ENCODE results near the gene NAA60. TPM values are rescaled to one million over a fixed set of nuclear protein-coding genes. Genes with fewer than 3 reads are reported as not detected.

Gene NAA60
- total and polyA plus RNA-seq, 9 of the 15 experiments (the other 6 are each of a cell fraction or from before 2014, with no cell fraction given) = 2.1 to 49.4 (median 10.3) TPM

DNA sequence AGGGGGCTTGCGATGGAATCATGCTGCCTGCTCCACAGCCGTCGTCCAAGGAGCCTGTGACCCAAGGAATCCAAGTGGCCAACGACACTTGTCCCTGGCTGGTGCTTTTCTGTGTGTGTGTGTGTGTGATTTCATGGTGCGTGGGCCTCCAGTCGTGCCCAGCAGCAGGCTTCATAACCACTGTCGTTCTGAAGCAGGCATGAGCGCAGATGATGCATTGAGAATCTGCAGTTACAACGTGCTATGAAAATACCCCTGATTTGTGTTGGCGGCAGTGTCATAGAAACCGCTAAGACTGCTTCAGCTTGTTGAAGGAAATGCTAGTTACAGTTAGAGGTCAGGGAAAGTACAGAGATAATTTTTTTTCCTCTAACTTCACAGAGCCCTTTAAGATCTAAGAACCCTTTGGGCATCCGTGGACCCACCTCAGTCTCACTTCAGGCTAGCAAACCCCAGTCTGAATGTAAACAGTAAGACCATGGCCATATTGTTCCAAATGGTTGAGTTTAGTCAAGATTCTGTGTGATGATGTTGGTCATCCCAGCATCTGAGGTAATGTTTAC, 36.3 kb downstream of the NAA60 start:
- ChIA-PET POLR2A (no interaction called here), CTCF (ENCODE audit: low intra/inter-chr PET ratio) (no interaction called here)
- no peak for TF ChIP-seq BDP1 (IDR thresholded peaks at IDR 0.05; ENCODE audit: insufficient read depth, insufficient read length)
- no peak for TF ChIP-seq NFXL1 (CRISPR knock-in tag; IDR thresholded peaks at IDR 0.05)
- TF ChIP-seq, protein P1, sequence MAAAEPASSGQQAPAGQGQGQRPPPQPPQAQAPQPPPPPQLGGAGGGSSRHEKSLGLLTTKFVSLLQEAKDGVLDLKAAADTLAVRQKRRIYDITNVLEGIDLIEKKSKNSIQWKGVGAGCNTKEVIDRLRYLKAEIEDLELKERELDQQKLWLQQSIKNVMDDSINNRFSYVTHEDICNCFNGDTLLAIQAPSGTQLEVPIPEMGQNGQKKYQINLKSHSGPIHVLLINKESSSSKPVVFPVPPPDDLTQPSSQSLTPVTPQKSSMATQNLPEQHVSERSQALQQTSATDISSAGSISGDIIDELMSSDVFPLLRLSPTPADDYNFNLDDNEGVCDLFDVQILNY (CRISPR knock-in tag; IDR thresholded peaks at IDR 0.05) = no peak
- TF ChIP-seq, protein P2, sequence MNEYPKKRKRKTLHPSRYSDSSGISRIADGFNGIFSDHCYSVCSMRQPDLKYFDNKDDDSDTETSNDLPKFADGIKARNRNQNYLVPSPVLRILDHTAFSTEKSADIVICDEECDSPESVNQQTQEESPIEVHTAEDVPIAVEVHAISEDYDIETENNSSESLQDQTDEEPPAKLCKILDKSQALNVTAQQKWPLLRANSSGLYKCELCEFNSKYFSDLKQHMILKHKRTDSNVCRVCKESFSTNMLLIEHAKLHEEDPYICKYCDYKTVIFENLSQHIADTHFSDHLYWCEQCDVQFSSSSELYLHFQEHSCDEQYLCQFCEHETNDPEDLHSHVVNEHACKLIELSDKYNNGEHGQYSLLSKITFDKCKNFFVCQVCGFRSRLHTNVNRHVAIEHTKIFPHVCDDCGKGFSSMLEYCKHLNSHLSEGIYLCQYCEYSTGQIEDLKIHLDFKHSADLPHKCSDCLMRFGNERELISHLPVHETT (CRISPR knock-in tag; conservative IDR thresholded peaks at IDR 0.05 in 1 of 2, IDR thresholded peaks at IDR 0.05 in 1 of 2) = no peak
- TF ChIP-seq CBFA2T2 (conservative IDR thresholded peaks at IDR 0.05) = no peak
- TF ChIP-seq, protein P3, sequence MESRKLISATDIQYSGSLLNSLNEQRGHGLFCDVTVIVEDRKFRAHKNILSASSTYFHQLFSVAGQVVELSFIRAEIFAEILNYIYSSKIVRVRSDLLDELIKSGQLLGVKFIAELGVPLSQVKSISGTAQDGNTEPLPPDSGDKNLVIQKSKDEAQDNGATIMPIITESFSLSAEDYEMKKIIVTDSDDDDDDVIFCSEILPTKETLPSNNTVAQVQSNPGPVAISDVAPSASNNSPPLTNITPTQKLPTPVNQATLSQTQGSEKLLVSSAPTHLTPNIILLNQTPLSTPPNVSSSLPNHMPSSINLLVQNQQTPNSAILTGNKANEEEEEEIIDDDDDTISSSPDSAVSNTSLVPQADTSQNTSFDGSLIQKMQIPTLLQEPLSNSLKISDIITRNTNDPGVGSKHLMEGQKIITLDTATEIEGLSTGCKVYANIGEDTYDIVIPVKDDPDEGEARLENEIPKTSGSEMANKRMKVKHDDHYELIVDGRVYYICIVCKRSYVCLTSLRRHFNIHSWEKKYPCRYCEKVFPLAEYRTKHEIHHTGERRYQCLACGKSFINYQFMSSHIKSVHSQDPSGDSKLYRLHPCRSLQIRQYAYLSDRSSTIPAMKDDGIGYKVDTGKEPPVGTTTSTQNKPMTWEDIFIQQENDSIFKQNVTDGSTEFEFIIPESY (CRISPR knock-in tag; IDR thresholded peaks at IDR 0.05) = 0 out of 2 replicates have a peak, but pooled peaks have one; percentile 30
- TF ChIP-seq, protein P4, sequence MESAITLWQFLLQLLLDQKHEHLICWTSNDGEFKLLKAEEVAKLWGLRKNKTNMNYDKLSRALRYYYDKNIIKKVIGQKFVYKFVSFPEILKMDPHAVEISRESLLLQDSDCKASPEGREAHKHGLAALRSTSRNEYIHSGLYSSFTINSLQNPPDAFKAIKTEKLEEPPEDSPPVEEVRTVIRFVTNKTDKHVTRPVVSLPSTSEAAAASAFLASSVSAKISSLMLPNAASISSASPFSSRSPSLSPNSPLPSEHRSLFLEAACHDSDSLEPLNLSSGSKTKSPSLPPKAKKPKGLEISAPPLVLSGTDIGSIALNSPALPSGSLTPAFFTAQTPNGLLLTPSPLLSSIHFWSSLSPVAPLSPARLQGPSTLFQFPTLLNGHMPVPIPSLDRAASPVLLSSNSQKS (CRISPR knock-in tag; IDR thresholded peaks at IDR 0.05) = no peak
- no peak for TF ChIP-seq HDAC6 (IDR thresholded peaks at IDR 0.05; ENCODE audit: low read depth, low read length)
- Histone ChIP-seq H3K4me2 (ENCODE audit: insufficient read depth, low read length) (no peak overlapping the region), H3K79me2 (ENCODE audit: control insufficient read depth, insufficient read depth, low read length) (peaks cover 12% of the 10 kb centered on the region; the same call in 2 of the 3 replicates), H4K20me1 (replicated peaks; ENCODE audit: control insufficient read depth, insufficient read depth, low read length) (peaks cover 8% of the 10 kb centered on the region), H3K36me3 (ENCODE audit: control insufficient read depth, insufficient read depth, low read length) (peaks cover 46% of the 10 kb centered on the region), H3K27me3 (ENCODE audit: control insufficient read depth in 2 of 2, insufficient read depth in 2 of 2, low read length in 2 of 2) (no peaks in the 10 kb centered on the region), H3K27ac (ENCODE audit: extremely low read depth, low read depth, low read length) (no peak overlapping the region), H3K9ac (ENCODE audit: insufficient read depth in 1 of 2, low read depth in 2 of 2, low read length in 2 of 2) (peak overlapping the region in 1 of 2 experiments; percentile 20; a peak in 1 of 4 replicates), H3K4me1 (replicated peaks in 1 of 2; ENCODE audit: control insufficient read depth in 2 of 2, insufficient read depth in 2 of 2, low read length in 2 of 2) (peaks cover 7 to 31% of the 10 kb centered on the region in 2 experiments; a peak in 4 of 5 replicates), H3K9me1 (ENCODE audit: control insufficient read depth, insufficient read depth, low read length) (peaks cover 7% of the 10 kb centered on the region), H2AFZ (ENCODE audit: low read depth, low read length) (no peak overlapping the region), H3K4me3 (no peak overlapping the region), H3K9me3 (replicated peaks; ENCODE audit: control insufficient read depth, insufficient read depth, low read depth, low read length) (no peaks in the 10 kb centered on the region)
- in situ Hi-C loops (cut with MboI) = no loop called here
- intact Hi-C loops (cut with micrococcal nuclease) = no loop called here
- 93% methylated on average over 12 of the region's 12 CpGs for WGBS (ENCODE audit: insufficient coverage, low coverage, missing lambda C conversion rate)
- ATAC-seq (no peak), DNase-seq (ENCODE audit: extremely low read depth in 1 of 4, low spot score in 3 of 4) (no peak), FAIRE-seq (no peak)
- no TSS peak for BruUV-seq (replicated peaks)
